NCI-H2196 treated with DMSO at 0.1 percent for 48 hours (cell line): ENCODE measurements around the gene CD96.
"Not testable (repeated sequence)": the region's sequence is repeated elsewhere in the genome, so short reads cannot be mapped to it uniquely, and the experiment has no call there.

Experiments
- DNase-seq: peaks from one replicate; lab custom pipeline; 2025; ENCODE audit not compliant: unreplicated experiment; lab: John Stamatoyannopoulos, UW

The CD96 gene

GRCh38 chr3:111548756-111549155 lies 6.8 kb downstream of the CD96 start:
- no peak for DNase-seq

GRCh38 chr3:111561902-111562301 lies 19.9 kb downstream of the CD96 start:
- DNase-seq = not testable (repeated sequence)

- DNase-seq = no peak
Measured at GRCh38 chr3:111566844-111567243, 24.8 kb downstream of the CD96 start.

- no peak for DNase-seq
Measured at GRCh38 chr3:111568355-111568754, 26.4 kb downstream of the CD96 start.

GRCh38 chr3:111568911-111569310 lies 26.9 kb downstream of the CD96 start:
- no peak for DNase-seq

GRCh38 chr3:111570404-111571030 lies 28.5 kb downstream of the CD96 start:
- DNase-seq = no peak

- no peak for DNase-seq
Measured at GRCh38 chr3:111571282-111571681, 29.3 kb downstream of the CD96 start.

- no peak for DNase-seq
Measured at GRCh38 chr3:111571907-111572460, 30.0 kb downstream of the CD96 start.

GRCh38 chr3:111577113-111577512 lies 35.1 kb downstream of the CD96 start:
- no peak for DNase-seq

GRCh38 chr3:111577798-111578685 lies 36.0 kb downstream of the CD96 start:
- DNase-seq = no peak

GRCh38 chr3:111578867-111579266 lies 36.9 kb downstream of the CD96 start:
- no peak for DNase-seq

- no peak for DNase-seq
Measured at GRCh38 chr3:111579495-111579894, 37.5 kb downstream of the CD96 start.

- DNase-seq = no peak
Measured at GRCh38 chr3:111581403-111582119, 39.6 kb downstream of the CD96 start.

GRCh38 chr3:111582120-111582474 lies 40.1 kb downstream of the CD96 start:
- no peak for DNase-seq

GRCh38 chr3:111584744-111585143 lies 42.7 kb downstream of the CD96 start:
- DNase-seq = no peak

- DNase-seq = no peak
Measured at GRCh38 chr3:111585217-111585616, 43.2 kb downstream of the CD96 start.

- DNase-seq = no peak
Measured at GRCh38 chr3:111588527-111588926, 46.5 kb downstream of the CD96 start.

GRCh38 chr3:111589303-111590142 lies 47.5 kb downstream of the CD96 start:
- no peak for DNase-seq

- DNase-seq = no peak
Measured at GRCh38 chr3:111590143-111590491, 48.1 kb downstream of the CD96 start.

GRCh38 chr3:111591555-111591954 lies 49.6 kb downstream of the CD96 start:
- DNase-seq = no peak

GRCh38 chr3:111592143-111592542 lies 50.1 kb downstream of the CD96 start:
- DNase-seq = no peak
